NCI-H2081 (cell line): ENCODE results near the gene ZBTB7C.
A peak's percentile ranks its signal among the peaks of the same experiment; 100 is the strongest.

Source experiments
- DNase-seq, 2 experiments: peaks; one replicate each; lab custom pipeline; 2025; lab: John Stamatoyannopoulos, UW

ZBTB7C gene

DNA sequence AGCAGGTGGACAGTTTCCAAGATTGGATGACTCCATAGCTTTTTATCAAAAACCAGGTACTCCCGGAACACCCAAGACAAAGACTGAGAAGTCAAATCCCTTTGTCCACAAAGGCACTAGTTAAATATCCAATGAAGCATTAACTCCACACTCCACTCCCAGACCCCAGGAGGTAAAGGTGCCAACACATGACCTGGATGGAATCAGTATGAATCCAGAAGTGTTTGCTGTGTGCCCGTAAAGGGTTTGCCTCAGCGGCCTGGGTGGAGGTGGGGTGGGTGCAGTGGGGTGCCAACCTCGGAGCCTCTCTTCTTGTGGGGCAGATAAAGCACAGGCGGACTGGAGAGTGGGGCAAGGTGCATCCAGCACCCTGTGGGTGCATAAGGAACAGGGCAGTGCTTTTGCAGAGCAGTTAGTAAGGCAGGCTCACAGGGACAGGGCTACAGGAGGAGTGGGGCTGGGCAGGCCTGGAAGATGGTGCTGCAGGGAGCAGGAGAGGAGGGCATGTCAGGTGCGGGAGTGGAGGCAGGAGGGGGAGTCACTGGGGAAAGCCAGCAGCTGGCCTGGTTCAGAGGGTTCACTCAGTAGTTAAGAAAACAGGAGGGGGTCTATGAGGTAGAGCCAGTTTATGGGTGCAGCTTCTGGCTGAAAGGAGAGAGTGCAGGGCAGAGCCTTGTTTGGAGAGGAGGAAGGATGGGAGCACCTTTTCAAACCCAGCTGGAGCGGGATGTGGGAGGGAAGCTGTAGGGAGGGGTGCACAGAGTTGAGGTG lies 270.3 kb downstream of the ZBTB7C start:
- peak in 1 of 2 experiments; percentile 65 for DNase-seq

DNA sequence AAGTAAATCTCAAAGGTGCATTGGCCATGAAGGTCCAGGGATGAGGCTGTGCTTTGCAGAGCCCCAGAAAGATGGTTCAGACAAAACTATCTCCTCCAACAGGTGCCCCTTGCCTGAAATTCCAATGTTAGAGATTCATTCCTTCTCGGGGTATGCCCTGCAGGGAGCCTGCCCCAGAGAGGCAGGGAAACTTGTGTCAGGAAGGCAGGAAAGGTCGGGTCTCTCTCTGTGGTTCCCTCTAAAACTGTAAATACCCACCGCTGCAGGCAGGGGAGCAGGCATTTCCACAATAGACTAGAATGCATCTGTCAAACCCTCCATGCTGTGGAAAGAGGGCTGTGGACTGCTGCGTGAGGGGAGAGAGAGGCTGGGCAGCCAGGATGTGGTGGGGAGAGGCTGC lies 271.0 kb downstream of the ZBTB7C start:
- DNase-seq, result no peak

GRCh38 chr18:48137374-48138081 lies 271.7 kb downstream of the ZBTB7C start:
- DNase-seq, result no peak

- no peak for DNase-seq
Measured at GRCh38 chr18:48136827-48137373, 272.3 kb downstream of the ZBTB7C start.

- peak; percentile 1 to 14 for DNase-seq
Measured at GRCh38 chr18:48136051-48136826, 272.9 kb downstream of the ZBTB7C start.

GRCh38 chr18:48135436-48135966 lies 273.7 kb downstream of the ZBTB7C start:
- DNase-seq, result no peak

DNA sequence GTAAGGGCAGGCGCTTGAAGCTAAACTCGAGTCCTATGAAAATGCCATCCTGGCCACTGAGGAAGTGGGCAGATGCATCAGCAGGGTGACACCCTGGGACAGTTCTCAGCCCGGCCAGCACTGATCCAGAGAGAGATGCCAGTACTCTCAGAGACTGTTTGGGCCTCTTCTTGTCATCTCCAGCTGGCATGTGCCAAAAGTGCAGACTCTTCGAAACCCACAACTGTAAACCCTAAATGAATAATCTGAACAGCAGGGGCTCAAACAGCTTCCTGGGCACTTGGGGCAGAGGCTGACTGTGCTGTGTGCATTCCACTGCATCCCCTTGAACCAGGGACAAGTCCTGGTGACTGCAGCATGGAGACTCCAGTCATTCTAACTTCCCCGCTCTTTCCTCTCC lies 274.6 kb downstream of the ZBTB7C start:
- DNase-seq, result no peak

DNA sequence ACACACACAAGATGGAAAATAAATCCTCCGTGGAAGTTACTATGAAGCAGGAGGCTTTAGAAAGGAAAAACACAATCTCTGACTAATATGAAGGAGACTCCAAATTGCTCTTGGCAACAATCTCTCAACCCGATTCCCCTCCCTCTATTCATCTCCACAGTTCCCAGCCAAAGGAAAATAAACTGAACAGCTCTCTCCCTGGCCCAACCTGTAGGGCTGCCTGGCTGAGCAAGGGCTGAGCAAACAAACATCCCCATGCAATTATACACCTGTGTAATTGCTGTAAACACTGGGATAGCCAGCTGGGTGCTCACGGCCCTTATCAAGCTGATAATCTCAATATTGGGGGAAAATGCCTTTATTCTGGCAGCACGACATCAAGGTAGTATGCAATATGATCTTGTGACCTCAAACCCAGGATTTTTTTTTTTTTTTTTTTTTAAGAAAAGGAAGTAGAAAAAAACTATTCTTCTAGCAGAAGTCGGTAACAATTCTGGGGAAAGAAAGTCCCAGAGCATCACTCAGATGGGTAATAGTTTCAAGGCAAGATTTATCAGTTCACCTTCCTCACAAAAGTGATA lies 275.4 kb downstream of the ZBTB7C start:
- peak; percentile 83 to 92 for DNase-seq

DNA sequence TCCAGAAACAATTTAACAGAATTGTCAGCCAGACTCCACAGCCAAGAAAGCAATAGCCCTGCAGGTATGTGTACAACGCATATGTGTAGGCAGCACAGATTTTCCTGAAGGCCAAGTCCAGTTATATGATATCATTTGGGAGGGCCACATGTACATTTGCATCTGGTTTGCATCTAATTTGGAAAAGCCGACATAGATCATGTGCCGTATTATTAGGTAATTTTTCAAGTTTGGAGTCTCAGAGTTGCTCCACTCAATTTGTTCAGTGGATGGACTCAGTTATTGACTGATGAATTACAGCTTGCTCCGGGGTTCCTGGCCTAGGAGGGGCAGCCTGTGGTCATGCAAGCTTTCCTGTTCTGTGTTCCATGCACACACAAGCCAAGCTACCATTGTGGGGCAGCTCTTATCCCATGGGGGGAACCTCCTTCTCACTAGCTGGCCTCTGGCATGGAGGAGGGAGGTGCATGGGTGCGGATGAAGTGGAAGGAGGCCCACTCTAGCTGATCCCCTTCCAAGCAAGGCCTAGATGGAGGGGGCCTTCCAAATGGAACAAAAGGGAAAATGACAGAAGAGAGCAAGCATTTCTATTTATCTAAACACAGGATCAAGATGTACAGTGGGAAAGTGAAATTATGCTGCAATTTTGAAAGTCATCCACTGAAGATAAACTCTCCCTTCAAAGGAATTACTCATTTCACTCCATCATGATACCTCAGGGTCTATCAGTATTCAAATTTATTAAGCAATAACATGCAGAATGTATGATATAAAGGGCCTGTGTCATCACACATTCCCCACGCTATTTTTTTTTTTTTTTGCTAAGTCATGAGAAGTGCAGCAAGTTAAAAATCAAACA lies 276.2 kb downstream of the ZBTB7C start:
- no peak for DNase-seq

GRCh38 chr18:48131042-48131441 lies 278.1 kb downstream of the ZBTB7C start:
- no peak for DNase-seq

- no peak for DNase-seq
Measured at GRCh38 chr18:48129621-48130082, 279.5 kb downstream of the ZBTB7C start.

DNA sequence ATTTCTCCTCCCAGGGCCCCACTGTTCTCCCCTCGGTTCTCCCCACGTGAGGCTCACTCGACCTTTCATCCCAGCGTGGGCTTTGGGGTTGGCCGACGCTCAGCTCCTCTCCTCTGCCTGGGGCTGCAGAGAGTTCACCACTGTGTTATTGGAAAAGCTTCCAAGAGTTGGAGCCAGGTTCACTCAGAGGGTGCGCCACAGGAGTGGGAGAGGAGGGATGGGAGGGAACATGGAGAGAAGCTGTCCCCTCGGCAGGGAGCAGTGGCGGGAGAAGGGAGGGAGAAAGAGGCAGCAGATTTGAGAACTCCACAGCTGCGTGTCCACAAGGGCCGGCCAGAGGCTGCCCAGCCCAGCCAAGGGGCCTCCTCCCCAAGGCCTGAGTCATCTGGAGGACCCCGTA lies 281.6 kb downstream of the ZBTB7C start:
- DNase-seq, result no peak

DNA sequence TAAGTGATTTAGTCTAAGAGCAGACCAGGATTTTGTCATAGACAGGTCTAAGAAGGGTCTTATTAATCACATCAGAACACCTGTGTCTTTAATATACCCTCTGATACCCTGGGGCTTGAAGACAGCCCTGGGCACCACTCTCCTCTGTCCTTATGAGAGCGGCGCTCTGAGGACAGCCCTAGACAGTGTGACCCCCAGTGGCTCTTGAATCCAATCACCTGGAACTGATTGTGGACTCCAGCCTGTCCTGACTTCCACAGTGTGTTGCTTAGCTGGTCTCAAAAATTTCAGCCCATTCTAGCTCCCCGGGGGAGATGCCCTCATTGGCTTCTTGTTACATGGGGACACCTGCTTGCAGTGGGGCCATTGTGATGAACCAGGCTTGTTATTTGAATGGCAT lies 282.9 kb downstream of the ZBTB7C start:
- DNase-seq, result no peak

DNA sequence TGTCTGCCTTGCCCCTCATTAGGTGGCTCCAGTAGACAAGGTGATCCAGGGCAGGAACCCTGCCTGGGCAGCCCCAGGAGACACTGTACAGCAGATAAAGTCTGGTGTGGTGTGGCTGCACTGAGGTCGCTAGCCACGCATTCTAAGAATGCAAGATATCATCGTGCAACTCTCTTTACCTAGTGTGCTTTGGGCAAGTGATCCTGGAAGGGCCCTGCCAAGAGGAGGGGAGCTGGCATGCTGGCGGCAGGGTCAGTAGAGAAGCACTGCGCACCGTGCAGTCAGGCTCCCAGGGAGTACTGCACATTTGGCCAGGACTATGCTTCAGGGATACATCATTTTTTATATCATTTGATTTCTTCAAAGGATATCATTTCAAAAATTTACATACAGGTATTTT lies 283.5 kb downstream of the ZBTB7C start:
- no peak for DNase-seq

DNA sequence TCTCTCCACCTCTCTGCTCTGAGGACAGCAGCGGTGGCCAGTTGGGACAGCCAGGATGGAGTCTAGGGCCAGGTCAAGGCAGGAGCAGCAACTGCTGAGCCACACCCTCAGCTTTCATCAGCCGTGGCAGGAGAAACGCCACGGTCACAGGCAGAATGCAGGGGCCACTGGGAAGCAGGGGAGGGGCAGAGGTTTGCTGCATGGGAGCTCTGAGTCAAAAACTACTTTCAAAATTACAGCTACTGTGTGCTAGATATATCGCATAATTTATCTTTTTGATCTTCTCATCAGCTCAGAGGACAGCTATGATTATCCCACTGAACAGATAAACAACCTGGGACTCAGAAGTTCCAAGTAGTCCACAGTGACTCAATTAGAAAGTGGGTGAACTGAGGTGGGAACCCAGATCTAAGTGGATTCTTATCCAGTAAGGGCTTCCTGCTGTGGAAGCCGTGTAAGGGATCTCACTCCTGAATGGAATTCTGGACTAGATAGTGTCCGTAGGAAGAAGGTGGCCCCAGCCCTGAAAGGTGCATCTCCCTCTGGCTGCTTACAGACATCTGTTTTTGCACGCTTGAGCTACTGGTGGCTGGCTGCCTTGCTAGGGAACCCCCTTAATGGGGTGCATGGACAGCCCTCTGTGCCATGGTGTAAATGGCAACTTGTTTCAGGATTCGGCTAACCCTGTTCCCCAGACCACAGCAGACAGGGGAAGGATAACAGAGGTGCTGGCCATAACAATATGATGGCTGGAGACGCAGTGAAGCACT lies 284.1 kb downstream of the ZBTB7C start:
- DNase-seq, result no peak

DNA sequence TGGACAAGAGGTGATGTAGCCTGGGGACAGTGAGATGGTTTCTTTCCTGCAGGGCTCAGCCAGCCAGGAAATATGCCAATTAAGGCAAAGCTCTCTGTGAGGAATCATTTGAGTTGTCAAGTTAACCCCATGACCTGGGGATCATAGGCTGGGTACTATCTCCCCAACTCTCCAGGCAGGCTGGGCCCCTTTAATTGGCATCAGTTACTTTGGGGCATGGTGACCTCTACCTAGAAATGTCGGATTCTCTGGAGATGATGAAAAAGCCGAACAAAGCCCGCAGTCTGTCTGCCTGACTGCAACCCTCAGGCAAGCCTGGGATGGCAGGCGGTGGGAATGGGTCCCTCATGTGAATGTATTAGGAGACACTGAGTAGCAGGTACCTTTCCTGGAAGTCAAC lies 285.2 kb downstream of the ZBTB7C start:
- no peak for DNase-seq

- DNase-seq, result no peak
Measured at GRCh38 chr18:48123324-48123723, 285.9 kb downstream of the ZBTB7C start.

DNA sequence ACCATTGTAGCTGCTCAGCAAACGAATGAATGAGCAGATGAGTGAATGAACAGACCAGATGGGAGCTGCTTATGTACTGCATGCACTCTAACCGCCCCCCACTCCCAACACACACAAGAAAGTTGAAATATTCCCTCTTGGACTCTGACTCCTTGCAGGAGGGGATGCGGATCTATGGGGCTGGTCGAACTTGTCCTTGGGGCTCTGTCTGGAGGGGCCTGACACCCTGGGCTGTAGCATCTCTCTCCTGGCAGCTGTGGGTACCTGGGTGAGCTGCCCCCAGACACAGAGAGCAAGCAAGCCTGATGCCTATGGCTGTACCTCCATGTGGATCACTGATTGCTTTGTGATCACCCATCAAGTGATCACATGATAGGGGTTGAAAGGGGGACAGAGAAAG lies 286.4 kb downstream of the ZBTB7C start:
- DNase-seq, result no peak

DNA sequence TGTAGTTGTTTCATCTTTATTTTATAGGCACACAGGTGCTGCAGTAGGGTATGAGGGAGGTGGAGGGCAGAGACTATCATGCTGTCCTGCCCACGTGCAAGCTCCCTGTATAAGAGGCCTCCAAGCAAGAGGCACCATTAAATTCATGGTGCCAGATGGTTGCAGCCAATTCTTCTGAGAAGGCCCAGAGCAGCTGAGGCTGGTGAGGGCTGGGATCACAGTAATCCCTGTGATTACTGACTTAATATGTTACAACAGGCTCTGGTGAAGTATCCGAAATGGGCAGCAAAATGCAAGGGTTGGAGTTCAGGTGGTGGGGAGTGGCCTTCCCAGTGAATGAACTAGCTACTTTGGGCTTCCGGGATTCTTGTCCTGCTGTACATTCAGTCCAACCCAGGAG lies 286.8 kb downstream of the ZBTB7C start:
- DNase-seq, result no peak

DNA sequence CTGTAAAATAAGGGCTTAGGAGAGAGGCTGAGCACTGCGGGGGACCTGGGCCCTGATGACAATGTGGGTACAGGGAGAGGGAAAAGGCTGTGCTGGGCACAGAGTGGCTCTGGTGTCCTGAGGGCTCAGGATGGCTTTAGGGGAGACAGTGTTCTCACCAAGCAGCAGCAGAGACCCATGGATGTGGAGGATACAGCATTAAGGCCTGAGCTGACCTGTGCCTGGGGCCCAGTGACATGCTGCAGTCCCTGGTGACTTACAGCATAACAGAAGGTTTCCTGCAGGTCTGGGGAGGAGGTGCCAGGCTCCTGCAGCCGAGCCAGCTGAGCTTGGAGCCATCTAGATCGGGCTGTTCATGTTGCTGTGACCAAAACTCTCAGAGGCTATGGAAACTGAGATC lies 287.4 kb downstream of the ZBTB7C start:
- DNase-seq, result no peak
